HL-60 (cell line): ENCODE data around the gene RNF166.

Experiments used
- DNase-seq, 2 experiments: peaks; one replicate each; pipeline ENCODE4 v3.0.0-alpha.2; 2010 to 2020; ENCODE audit warnings: low read depth in 1 of 2, low spot score in 1 of 2
- H3K27ac ChIP-seq: fragments of 250-450 bp; sonication (Bioruptor Pico); replicated peaks from 2 replicates; pipeline ENCODE4 v1.5.1; 2020; ENCODE audit warnings: mild to moderate bottlenecking, moderate library complexity
- H3K27me3 ChIP-seq: fragments of 250-450 bp; sonication (Bioruptor Pico); 2 replicates; pipeline ENCODE4 v1.5.1; 2021; ENCODE audit warnings: mild to moderate bottlenecking, moderate library complexity; ENCODE audit not compliant: insufficient read depth, poor library complexity, severe bottlenecking
- H3K4me3 ChIP-seq: replicated peaks from 2 replicates; pipeline ENCODE4 v1.5.1; 2011; ENCODE audit warnings: mild to moderate bottlenecking, control low read depth, low read length; ENCODE audit not compliant: insufficient read depth
- CTCF ChIP-seq: IDR thresholded peaks from one replicate; pipeline ENCODE4 v1.5.1; 2011; ENCODE audit warnings: low read length, control low read depth, inconsistent platforms; ENCODE audit not compliant: insufficient read depth
- GABPA ChIP-seq: IDR thresholded peaks from 2 replicates; pipeline ENCODE4 v1.6.1; 2012; ENCODE audit warnings: low read depth
- POLR2AphosphoS5 ChIP-seq: IDR thresholded peaks from 2 replicates; pipeline ENCODE4 v1.6.1; 2012; ENCODE audit warnings: low read depth
- SPI1 ChIP-seq: IDR thresholded peaks from 2 replicates; pipeline ENCODE4 v1.6.1; 2012; ENCODE audit warnings: low read depth, mild to moderate bottlenecking, borderline replicate concordance
- TF ChIP-seq, protein P1 (sequence below): IDR thresholded peaks from 2 replicates; pipeline ENCODE4 v1.6.1; 2012; ENCODE audit warnings: low read depth; ENCODE audit not compliant: insufficient replicate concordance

RNF166 gene

GRCh38 chr16:88684569-88685155 is 21.5 kb downstream of the RNF166 start:
- no peaks in the 10 kb centered on the region for H3K27me3 ChIP-seq
- TF ChIP-seq SPI1, result no peak
- TF ChIP-seq CTCF, result no peak
- TF ChIP-seq GABPA, result no peak
- no peak for TF ChIP-seq POLR2AphosphoS5
- TF ChIP-seq, protein P1, sequence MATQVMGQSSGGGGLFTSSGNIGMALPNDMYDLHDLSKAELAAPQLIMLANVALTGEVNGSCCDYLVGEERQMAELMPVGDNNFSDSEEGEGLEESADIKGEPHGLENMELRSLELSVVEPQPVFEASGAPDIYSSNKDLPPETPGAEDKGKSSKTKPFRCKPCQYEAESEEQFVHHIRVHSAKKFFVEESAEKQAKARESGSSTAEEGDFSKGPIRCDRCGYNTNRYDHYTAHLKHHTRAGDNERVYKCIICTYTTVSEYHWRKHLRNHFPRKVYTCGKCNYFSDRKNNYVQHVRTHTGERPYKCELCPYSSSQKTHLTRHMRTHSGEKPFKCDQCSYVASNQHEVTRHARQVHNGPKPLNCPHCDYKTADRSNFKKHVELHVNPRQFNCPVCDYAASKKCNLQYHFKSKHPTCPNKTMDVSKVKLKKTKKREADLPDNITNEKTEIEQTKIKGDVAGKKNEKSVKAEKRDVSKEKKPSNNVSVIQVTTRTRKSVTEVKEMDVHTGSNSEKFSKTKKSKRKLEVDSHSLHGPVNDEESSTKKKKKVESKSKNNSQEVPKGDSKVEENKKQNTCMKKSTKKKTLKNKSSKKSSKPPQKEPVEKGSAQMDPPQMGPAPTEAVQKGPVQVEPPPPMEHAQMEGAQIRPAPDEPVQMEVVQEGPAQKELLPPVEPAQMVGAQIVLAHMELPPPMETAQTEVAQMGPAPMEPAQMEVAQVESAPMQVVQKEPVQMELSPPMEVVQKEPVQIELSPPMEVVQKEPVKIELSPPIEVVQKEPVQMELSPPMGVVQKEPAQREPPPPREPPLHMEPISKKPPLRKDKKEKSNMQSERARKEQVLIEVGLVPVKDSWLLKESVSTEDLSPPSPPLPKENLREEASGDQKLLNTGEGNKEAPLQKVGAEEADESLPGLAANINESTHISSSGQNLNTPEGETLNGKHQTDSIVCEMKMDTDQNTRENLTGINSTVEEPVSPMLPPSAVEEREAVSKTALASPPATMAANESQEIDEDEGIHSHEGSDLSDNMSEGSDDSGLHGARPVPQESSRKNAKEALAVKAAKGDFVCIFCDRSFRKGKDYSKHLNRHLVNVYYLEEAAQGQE, result no peak
- H3K27ac ChIP-seq, result no peak overlapping the region
- no peak overlapping the region for H3K4me3 ChIP-seq
- no peak for DNase-seq

GRCh38 chr16:88681709-88682451 is 24.3 kb downstream of the RNF166 start:
- peak; percentile 79 to 86 for DNase-seq
- no peak overlapping the region for H3K4me3 ChIP-seq

DNA sequence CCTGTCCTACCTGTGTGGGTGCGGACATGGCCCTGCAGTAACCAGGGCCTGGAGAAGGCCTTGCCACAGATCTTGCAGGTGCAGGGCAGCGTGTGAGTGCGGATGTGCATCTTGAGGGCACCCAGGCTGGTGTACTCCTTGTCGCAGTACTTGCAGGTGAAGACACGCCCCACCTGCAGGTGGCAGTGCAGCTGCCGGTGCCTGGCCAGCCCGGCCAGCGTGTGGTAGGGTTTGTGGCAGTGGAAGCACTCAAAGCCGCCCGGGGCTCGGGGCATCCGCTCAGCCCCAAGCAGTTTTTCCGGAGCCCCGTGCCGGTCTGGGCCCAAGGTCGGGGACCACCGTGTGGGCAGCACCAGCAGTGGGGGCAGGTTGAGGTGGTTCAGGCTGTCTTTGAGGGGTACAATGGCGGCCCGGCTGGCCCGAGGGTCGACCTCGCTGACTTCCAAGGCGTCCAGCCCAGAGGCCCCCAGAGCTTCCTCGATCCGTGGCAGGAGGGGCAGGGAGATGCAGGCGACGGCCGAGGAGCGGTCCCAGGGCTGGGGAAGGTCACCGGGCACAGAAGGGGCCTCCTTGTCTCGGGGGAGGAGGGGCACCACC is 25.0 kb downstream of the RNF166 start:
- Histone ChIP-seq H3K27me3 (no peaks in the 10 kb centered on the region), H3K27ac (peak overlapping the region; percentile 89), H3K4me3 (no peak overlapping the region)
- TF ChIP-seq GABPA, result no peak
- TF ChIP-seq CTCF, result no peak
- no peak for TF ChIP-seq SPI1
- TF ChIP-seq, protein P1, result no peak
- TF ChIP-seq POLR2AphosphoS5, result no peak
- DNase-seq, result peak in 1 of 2 experiments; percentile 65

More at GRCh38 chr16:88681709-88682451, 24.3 kb downstream of the RNF166 start:
- H3K27me3 ChIP-seq, result no peaks in the 10 kb centered on the region
- no peak for TF ChIP-seq CTCF
- TF ChIP-seq, protein P1, result no peak
- peak; percentile 91 for TF ChIP-seq SPI1
- H3K27ac ChIP-seq, result peak overlapping the region; percentile 89
